NCI-H1417 (cell line): ENCODE results near the gene PPM1L.

Source experiments
- DNase-seq, 3 experiments: peaks; one replicate each; lab custom pipeline; 2025; lab: John Stamatoyannopoulos, UW

Gene PPM1L

DNA sequence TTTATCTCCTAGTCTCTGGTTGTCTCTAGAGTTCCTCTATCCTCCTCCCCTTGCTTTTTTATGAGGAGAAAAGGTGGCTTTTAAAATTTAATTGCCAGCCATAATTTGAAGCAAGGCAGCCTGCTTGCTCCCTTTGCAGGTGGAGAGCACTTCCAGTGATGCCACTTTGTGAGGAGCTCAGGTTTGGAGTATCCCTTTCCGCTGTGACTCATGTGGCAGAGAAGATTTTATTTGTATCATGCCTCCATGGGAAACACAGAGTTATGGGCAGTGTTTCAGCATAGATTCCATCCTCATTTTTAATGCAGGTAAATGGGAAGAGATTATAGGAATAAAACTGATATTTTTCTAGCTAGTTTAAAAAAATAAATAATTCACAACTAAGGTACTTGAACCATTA lies 7.0 kb downstream of the PPM1L start:
- peak in 2 of 3 experiments; percentile 10 to 24 for DNase-seq

DNA sequence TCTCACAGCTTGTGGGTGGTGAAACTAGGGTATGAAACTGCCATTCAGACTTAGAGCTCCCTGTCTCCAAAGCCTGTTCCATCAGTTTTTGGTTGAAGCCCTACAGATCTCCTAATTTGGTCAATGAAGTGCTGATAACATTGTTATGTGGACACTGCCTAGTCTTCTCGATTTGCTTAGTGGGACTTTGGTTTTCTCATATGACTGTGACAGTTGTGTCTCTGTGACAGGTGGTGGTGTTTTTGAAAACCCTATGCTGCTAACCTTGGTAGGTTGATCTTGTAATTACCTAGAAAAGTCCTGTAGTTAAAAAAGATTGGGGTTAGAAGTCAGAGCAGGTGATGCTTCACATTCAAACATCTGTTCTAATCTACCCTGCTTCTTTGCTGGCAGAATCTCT lies 9.2 kb downstream of the PPM1L start:
- no peak for DNase-seq

DNA sequence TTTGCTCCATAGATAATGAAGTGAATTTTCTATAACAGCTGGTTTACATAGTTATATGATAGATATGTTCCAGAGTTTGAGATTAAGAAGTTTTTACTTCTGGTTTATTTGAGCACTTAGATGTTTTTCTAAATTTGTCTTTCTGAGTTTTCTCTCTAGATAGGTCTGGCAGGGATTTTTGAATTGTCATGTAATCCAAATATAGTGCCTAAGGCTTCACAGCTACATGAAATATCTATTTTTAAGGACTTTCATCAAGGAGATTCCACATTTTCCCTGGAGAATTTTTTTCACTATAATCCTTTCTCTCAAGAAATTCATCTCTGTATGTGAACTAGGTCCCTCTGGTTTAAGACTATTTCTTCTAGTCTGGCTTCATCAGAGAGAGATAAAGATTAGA lies 12.0 kb downstream of the PPM1L start:
- DNase-seq = no peak

DNA sequence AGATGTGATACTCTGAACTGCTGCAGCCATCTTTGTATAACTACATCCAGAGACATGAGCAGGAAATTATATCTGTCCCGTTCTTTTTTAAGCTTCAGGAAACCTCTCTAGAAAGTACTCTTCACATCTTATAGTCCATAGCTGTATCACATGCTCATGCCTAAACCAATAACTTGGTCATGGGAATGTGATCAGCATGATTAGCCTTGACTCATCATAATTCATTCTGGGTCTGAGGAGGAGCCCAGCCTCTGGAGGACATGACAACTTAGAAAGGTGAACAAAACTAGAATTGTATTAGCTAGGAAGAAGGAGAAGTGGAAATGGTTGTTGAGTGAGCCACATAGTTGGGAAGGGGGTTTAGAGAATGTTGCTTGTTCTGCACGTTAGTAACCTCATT lies 12.9 kb downstream of the PPM1L start:
- no peak for DNase-seq

DNA sequence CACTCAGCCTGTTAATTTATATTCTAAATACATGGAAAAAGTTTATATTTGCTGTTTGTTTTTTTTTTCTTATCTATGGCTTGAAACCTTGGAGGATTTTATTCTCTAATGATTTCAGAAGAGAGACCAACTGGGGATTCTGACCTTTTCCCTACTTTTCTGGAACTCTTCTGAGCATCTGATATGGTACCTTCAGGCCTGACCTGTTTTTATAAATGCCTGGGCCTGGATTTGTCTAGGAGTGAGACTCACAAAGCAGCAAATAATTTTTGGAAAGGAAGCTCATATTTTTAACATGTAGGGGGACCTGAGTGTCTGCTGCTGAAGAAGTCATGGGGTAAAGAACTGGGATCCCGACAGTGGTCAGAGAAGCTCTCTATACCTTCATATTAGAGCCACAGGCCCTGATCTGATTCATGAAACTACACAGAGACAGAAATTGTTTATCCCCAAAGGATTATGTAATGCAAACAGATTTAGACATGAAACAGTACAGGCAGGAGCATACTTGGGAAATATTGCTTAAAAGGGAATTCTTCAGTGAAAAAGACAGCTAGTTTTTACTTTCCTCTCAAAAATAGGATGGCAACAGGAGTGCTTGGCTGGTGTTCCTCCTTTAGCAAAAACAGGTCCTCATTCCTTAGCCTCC lies 15.9 kb downstream of the PPM1L start:
- DNase-seq = no peak

DNA sequence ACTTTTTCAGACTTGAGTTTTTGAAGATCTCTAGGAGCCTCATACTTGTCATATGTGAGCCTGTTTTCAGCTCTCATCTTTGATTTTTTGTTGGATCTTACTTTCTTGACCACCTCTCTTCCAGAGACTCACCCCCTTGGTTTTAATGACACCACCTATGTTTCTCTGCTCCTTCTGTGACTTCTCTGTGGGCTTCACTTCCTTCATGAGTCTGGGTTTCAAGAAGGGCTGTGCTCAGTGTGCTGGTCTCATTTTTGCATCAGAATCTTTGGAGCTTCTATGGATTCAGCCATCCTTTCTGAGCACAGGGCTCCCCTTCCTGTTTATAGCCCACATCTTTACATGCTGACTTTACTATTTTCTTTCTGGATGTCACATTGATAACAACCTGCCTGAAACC lies 17.7 kb downstream of the PPM1L start:
- DNase-seq = no peak

DNA sequence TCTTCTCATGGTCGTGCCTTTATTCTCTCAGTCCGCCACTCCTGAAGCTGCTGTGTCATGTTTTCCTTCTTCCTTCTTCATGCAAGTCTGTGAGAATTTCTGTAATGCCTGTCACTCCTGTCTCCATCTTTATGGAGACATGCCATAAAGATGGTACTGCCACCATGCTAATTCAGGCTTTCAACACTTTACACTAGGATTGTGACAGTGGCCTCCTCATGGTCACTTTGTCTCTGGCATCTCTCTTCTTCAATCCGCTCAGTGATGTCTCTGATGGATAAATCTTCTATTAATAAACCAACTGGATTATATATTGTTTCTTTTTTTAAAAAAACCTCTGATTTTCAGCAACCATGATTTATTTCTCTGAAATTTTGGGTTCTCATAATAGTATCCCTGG lies 18.1 kb downstream of the PPM1L start:
- no peak for DNase-seq

DNA sequence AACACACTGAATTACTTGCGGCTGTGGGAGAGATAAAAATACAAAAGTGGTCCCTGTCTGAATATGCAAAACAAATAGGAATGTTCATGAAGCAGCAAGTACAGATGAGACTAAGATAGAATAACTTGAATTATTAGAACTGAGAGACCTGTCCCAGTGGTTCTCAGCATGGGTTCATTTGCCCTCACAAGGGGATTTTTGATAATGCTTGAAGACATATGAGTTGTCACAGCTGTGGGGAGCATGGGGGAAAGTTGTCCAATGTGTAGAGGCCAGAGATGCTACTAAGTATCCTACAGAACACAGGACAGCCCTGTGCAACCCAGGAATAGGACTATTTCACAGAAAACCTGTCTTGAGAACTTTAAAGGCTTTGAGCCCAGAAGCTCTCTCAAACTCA lies 22.4 kb downstream of the PPM1L start:
- no peak for DNase-seq

DNA sequence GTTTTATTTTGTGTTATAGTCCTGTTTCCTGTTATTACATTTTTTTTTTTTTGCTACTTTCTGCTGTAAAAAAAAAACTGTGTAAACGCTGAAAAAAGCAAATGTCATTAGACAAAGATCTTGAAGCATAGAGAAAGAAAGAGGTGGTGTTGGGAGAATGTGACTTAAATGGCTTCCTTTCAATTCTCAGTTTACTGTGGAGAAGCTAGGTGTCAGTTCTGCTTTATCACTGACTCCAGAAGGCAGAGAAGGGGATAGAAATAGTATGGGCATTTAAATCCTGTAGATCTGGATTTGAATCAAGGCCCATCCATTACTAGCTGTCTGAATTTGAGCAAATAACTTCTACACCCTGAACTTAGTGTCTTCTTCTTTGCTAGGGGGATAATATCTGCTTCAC lies 23.0 kb downstream of the PPM1L start:
- DNase-seq = no peak

DNA sequence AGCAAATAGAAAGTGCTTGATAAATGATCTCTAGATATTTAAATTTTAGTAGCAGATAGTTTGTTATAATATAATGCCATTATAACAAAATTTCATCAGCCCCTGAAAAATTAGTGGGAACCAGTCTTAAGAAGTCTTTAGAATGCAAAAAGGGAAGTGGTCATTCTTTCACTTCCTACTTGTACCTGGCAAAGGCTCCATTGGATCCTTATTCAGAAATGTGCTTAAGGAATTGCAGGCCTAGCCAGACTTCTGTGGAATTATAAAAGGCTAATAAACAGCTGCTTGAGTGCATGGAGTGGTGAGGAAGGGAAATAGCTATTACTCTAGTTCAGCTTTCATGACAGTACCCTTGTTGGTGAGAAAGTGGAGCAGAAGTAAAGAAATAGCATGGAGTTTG lies 24.2 kb downstream of the PPM1L start:
- no peak for DNase-seq

DNA sequence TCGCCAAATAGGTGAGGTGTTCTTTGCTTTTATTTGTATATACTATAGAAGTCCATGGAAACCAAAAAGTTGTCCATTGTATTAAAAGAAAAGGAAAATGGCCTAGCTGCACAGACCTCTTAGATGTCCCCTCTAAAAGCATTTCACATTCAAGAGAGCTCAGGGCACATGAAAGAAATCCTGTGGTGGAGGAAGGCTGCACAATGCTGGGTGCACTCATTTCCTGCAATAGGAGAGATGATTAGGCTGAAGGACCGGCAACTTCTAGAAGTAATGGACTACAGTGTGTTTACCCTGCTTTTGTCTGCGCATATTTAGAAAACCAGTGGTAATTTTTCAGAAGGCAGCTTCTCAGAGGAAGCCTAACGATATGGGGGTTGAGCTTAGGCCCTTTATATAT lies 25.4 kb downstream of the PPM1L start:
- DNase-seq = peak in 2 of 3 experiments; percentile 28 to 36

DNA sequence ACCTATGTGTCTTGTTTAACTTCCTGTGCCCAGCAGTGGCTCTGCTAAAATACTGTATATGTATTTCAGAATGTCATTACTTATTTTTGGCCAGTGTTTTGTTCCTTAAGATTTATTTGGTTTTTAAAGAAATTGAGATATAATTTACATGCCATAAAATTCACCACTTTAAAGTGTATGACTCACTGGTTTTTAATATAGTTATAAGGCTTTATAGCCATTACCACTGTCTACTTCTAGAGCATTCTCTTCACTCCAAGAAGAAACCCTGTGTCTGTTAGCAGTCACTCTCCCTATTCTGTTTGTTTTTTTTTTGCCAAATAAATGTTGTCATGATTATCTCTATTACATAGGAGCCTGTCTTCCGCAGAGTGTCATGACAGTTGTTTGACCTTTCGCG lies 25.8 kb downstream of the PPM1L start:
- no peak for DNase-seq

DNA sequence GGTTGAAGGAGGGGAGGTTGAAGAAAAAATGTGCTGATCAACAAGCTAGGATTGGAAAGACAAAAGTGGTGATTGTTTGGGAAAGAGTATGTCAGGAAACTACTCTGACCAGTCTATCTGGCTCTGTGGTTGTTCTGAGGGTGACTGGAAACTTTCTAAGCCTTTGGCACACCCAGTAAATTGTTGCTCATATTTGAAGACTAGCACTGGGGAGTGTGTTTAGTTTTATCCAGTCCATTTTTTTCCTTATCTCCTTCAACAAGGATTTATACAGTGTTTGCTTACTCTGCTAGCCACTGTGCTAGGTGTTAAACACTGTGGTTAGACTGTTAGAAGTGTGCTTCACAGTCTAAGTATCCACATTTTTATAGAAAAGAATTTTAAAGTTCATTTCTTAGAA lies 28.8 kb downstream of the PPM1L start:
- DNase-seq = no peak

DNA sequence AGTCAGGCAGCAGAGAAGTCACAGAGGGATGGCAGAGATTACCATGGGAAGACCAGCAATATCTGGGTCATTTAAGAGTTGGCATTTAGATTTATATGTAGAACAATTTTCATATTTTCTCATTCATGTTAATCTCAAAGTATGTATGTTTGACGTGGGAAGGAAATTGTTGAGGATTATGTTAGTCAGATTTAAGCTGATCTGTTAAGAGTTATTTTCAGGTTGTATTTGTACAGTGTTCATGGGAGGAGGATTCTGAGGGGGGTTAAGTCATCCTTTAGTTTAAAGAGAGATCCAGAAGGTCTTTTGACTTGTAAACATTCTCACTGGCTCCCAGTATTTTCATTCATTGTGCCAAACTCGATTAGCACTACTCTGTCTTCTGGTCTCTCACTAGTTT lies 34.7 kb downstream of the PPM1L start:
- DNase-seq = no peak

DNA sequence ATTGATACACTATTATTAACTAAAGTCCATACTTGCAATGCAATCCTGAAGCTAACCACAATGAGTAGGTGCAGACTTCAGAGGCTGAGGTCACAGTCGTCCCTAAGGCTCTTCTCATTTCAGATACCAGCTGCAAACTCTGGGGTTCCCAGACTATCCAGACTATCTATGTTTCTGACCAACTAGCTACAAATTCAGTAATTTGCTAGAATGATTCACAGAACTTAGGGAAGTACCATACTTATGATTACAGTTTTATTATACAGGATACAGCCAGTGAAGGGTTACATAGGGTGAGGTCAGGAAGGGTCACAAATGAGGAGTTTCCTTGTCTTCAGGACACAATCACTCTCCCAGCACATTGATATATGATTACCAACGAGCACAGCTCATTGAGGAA lies 36.5 kb downstream of the PPM1L start:
- no peak for DNase-seq

DNA sequence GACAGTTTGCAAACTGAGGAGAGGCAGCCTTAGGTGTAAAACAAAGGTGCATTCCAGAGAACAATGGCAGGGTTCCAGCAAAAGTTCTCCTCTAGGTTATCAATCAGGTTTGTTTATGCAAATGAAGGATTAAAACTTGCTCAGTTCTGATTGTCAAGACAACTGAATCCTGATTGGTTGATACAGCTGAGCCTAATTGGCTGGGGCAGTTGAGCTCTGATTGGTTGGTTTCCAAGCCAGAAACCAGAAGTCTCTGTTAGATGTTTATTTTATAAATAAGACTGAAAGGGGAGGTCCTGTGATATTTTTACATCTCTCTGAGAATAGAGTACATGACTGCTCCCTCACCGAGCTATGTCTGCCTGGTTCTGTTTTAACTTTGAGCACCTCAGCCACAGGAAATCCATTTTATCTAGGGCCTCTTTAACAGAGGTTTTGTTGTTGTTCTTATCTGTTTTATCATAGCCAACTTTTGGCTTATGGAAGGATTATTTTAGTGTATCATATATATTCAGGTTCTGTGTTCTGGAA lies 37.8 kb downstream of the PPM1L start:
- DNase-seq = no peak

DNA sequence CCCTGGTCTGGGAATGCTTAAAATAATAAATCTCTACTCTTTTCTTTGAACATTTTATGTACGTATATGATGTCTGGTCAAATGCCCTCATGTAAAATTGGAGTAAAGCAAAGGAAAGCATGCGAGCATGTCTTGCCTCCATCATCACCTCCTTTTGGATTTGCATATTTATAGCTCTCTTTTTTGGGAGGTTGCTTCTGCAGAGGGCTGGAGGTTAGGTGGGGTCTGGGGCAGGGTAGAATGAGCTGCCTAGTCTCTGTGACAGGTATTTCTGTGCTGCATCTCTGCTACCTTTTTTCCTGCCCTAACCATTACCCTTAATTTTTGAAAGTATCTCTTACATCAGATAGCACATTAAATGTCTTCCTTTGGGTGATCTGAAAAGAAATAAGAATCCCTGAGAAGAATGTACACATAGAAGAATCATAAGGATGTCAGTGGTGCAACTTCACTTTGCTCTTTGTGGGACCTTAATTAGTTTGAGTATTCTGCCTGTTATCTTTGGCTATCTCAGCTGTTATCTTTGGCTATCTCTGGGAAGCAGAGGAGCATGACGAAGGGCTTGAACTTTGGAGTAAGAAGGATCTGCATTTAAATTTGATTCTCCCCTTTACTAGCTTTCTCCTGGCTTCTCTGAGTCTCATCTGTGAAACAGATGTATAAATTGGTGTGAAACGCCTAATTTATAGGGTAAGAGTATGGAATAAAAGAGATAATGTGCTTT lies 40.2 kb downstream of the PPM1L start:
- DNase-seq = no peak

DNA sequence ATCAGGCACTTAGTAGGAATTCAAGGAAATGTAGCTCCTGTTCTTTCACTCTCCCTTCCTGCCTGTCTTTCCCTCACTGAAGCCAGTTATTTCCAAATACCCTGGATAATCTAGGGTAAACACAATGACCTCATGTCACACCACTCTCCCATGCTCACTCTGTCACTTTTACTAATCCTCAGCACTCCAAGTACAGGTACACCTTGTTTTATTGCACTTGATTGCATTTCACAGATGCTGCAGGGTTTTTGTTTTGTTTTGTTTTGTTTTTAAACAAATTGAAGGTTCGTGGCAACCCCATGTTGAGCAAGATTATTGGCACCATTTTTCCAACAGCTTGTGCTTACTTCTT lies 40.8 kb downstream of the PPM1L start:
- peak in 1 of 3 experiments; percentile 41 for DNase-seq

DNA sequence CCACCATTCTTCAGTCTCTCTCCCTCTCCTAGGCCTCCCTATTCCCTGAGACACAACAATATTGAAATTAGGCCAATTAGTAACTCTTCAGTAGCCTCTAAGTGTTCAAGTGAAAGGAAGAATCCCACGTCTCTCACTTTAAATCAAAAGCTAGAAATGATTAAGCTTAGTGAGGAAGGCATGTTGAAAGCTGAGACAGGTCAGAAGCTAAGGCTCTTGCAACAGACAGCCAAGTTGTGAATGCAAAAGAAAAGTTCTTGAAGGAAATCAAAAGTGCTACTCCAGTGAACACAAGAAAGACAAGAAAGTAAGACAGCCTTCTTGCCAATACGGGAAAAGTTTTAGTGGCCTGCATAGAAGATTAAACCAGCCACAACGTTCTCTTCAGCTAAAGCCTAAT lies 41.3 kb downstream of the PPM1L start:
- no peak for DNase-seq

DNA sequence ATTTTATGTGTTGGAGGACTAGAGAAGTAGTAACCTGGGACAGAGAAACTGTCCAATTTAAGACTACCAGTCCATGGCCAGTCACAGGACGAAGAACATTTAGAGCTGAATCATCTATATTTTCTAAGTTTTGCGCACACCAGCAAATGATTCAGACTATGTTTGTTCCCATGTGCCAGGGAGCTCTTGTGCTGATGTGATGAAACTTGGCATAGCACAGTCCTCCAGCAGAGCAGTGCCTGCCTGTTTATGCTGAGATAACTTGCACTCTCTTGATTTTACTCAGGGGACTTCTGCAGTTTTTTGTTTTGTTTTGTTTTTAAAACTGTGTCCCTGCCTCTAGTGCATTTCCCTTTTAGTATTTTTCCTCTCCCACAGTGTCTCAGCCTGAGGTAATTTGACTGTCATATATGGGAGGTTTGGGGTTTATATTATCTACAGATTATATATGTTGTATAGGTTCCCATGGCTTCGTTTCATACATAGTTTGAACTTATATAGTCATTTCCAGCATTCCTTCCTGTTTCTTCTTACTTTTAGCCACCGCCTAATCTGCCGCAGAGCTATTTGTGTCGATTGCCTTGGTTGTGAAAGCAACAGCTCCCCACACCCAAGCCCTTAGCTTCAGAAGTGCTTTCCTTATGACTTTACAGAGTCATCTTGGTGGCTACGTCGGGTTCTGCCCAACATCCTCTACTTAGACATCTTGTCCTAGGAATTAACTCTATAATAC lies 45.5 kb downstream of the PPM1L start:
- no peak for DNase-seq

DNA sequence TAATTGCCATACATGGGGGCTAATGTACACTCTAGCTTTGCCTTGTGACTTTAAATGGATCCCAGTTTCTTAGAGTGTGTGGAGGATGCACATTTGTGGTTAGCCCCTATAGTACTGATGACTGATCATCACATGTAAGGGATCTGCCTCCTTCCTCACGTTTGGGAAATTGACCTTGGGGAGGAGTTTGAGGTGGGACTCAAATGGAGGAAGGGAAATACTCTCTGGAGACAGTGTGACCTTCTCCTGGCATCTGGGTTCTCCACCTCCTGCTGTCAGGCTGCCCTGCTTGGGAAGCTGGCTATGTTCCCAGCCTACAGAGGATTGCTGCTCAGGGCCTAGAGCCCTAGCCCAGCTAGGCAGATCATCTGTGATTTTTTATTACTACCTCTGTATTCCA lies 48.7 kb downstream of the PPM1L start:
- peak in 1 of 3 experiments; percentile 21 for DNase-seq

DNA sequence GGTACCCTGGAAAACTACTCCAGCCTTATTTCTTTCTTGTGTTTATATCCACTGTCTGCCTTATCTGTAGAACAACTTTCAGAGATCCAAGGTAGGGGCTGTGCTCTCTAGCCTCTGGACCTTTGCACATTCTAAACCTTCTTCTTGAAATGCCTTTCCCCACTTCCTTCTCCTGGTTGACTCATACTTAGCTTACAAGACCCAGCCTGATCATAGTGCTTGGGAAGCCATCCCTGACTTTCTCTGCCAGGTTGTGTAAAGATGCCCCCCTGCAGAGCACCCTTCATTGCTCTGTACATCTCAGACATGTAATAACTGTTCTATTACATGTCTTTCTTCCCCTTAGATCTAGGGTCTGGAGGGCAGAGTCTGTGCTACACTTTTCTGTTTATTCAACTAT lies 50.1 kb downstream of the PPM1L start:
- no peak for DNase-seq

DNA sequence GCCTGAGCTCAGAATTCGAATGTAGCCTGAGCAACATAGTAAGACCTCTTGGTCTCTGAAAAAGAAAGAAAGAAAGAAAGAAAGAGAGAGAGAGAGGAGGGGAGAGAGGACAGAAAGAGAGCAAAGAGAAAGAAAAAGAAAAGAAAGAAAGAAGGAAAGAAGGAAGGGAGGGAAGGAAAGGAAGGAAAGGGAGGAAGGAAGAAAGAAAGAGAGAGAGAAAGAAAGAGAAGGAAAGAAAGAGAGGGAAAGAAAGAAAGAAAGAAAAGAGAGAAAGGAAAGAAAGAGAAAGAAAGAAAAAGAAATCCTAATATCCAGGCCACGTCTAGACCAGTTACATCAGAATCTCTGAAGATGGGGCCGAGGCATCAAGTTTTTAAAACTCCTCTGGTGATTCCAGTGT lies 50.7 kb downstream of the PPM1L start:
- DNase-seq = no peak
